Duodenal mucosa (tissue), 2 donors: ENCODE results near the gene CCDC85C.

Source experiments
- H3K27ac ChIP-seq: one replicate; pipeline ENCODE4 v1.7.0; 2013; ENCODE audit warnings: low read depth, low read length
- H3K27me3 ChIP-seq, 2 donors: one replicate each; pipeline ENCODE4 v1.7.0; 2013; ENCODE audit warnings: low read length in 2 of 2, control low read depth in 1 of 2; ENCODE audit not compliant: insufficient read depth in 2 of 2, control insufficient read depth in 1 of 2
- H3K36me3 ChIP-seq, 2 donors: one replicate each; pipeline ENCODE4 v1.7.0; 2013; ENCODE audit warnings: low read length in 2 of 2, control low read depth in 1 of 2; ENCODE audit not compliant: insufficient read depth in 2 of 2, control insufficient read depth in 1 of 2
- H3K4me1 ChIP-seq, 2 donors: one replicate each; pipeline ENCODE4 v1.7.0; 2013; ENCODE audit warnings: low read length in 2 of 2, control low read depth in 1 of 2; ENCODE audit not compliant: insufficient read depth in 2 of 2, control insufficient read depth in 1 of 2
- H3K4me3 ChIP-seq, 2 donors: one replicate each; pipeline ENCODE4 v1.7.0; 2013; ENCODE audit warnings: low read length in 2 of 2, low read depth in 1 of 2
- H3K9ac ChIP-seq, 2 donors: one replicate each; pipeline ENCODE4 v1.7.0; 2013; ENCODE audit warnings: low read length in 2 of 2, low read depth in 1 of 2
- H3K9me3 ChIP-seq, 2 donors: one replicate each; pipeline ENCODE4 v1.7.0; 2013; ENCODE audit warnings: low read length in 2 of 2, control low read depth in 1 of 2; ENCODE audit not compliant: control insufficient read depth in 1 of 2

CCDC85C gene

DNA sequence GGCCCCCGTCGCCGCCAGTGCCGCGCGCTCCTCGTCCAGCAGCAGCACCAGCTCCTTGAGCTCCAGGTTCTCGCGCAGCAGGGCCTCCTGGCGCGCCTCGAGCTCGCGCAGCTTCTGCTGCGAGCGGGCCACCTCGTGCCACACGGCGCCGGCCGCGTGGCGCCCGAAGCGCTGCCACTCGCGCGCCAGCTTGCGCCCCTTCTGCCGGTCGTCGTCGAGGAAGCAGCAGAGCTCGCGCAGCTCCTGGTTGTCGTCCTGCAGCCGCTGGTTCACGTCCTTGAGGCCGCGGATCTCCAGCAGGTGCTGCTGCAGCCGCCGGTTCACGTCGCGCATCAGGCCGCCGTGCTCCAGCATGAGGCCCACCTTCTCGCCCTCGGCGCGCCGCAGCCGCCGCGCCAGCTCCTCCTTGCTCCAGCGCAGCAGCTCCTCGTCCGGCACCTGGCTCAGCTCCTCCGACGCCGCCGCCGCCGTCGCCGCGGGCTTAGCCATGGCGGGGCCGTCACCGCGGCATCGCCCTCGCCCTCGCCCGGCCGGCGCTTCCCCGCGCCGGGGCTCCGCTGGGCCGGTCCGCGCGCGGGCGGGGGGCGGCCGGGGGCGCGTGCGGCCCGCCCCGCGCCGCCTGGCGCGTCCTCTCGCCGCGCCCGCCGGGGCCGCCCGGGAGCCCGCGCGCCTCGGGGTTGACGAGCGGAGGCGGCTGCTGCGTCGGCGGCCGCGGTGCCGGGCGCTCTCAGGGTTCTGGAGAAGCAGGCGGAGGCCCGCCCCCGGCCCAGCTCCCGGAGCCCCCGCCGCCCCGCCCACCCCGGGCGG is at the start of gene CCDC85C:
Gene CCDC85C, minus strand, starts transcription at position 737 of the 807 bp plus-strand sequence. Its CDS starts 248 bp downstream, at position 489.
- peak within 1 kb of the TSS; percentile 81 for H3K27ac ChIP-seq
- peak within 1 kb of the TSS; percentile 75 to 79 for H3K9ac ChIP-seq
- H3K4me1 ChIP-seq, result peaks cover 50 to 52% of the 10 kb centered on the region in 2 donors
- H3K4me3 ChIP-seq, result peak within 1 kb of the TSS; percentile 80 to 82
- no peaks in the 10 kb centered on the region for H3K9me3 ChIP-seq
- no peaks in the 10 kb centered on the region for H3K27me3 ChIP-seq
- no peaks in the 10 kb centered on the region for H3K36me3 ChIP-seq

DNA sequence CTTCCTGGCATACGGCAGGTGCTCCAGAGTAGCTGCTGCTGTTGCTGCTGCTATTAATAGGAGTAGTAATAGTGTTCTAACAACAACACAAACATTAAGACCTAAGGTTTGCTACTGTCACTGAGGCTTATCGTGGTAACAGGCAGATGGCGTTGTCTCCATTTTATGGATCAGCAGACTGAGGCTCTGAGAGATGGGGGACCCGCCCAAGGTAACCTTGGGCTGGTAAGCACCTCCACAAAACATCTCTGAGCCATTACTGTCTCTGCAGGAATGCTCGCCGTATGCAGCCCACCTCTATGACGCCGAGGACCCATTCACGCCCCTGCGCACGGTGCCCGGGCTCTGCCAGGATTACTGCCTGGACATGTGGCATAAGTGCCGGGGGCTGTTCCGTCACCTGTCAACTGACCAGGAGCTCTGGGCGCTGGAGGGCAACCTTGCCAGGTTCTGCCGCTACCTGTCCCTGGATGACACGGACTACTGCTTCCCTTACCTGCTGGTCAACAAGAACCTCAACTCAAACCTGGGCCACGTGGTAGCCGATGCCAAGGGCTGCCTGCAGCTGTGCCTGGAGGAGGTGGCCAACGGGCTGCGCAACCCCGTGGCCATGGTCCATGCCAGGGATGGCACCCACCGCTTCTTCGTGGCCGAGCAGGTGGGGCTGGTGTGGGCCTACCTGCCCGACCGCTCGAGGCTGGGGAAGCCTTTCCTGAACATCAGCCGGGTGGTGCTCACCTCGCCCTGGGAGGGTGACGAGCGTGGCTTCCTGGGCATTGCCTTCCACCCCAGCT is 48.1 kb upstream of the CCDC85C start:
- no peak overlapping the region for H3K9ac ChIP-seq
- H3K27me3 ChIP-seq, result peaks cover 3 to 4% of the 10 kb centered on the region in 2 donors
- no peak overlapping the region for H3K27ac ChIP-seq
- H3K4me1 ChIP-seq, result no peaks in the 10 kb centered on the region
- no peaks in the 10 kb centered on the region for H3K9me3 ChIP-seq
- no peak overlapping the region for H3K4me3 ChIP-seq
- no peaks in the 10 kb centered on the region for H3K36me3 ChIP-seq

DNA sequence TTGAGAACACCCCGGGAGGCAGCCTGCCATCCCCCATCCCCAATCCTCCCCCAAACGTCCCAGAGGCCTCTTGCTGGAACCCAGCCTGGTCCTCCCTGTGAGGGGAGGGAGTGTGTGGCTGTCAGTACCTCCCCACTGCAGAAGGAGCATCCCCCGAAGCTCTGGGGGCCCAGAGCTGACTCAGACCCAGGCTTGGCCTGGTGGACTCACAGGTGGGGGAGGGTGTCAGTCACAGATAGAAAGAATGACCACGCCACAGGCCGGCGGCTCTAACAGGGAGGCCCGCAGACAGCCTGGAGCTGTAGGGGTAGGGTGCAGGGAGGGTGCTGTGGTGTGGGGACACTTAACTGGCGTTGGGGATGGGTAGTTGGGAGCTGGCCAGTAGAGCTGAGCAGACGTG is 46.2 kb upstream of the CCDC85C start:
- H3K4me1 ChIP-seq, result peaks cover 0 to 6% of the 10 kb centered on the region in 2 donors
- H3K27me3 ChIP-seq, result peaks cover 4 to 10% of the 10 kb centered on the region in 2 donors
- H3K9ac ChIP-seq, result no peak overlapping the region

DNA sequence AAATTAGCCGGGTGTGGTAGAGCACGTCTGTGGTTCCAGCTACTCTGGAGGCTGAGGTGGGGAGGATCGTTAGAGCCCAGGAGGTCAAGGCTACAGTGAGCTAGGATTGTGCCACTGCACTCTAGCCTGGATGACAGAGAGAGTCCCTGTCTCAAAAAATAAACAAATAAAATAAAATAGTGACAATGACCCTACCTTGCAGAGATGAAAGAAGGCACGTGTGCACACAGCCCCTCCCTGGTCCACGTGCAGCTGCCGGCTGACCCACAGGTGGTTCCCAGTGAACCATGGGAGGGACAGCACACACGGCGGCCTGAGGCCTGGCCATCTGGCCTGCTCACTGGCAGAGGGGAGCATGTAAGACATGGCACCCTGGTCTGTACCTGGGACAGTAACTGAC is 45.6 kb upstream of the CCDC85C start:
- no peaks in the 10 kb centered on the region for H3K9me3 ChIP-seq
- H3K27ac ChIP-seq, result no peak overlapping the region
- H3K9ac ChIP-seq, result no peak overlapping the region
- H3K27me3 ChIP-seq, result peaks cover 6 to 13% of the 10 kb centered on the region in 2 donors
- no peak overlapping the region for H3K4me3 ChIP-seq
- H3K36me3 ChIP-seq, result no peaks in the 10 kb centered on the region
- peaks cover 0 to 6% of the 10 kb centered on the region in 2 donors for H3K4me1 ChIP-seq

More for the DNA sequence above, 46.2 kb upstream of the CCDC85C start:
- Histone ChIP-seq H3K9me3 (no peaks in the 10 kb centered on the region), H3K4me3 (no peak overlapping the region), H3K36me3 (no peaks in the 10 kb centered on the region), H3K27ac (no peak overlapping the region)

DNA sequence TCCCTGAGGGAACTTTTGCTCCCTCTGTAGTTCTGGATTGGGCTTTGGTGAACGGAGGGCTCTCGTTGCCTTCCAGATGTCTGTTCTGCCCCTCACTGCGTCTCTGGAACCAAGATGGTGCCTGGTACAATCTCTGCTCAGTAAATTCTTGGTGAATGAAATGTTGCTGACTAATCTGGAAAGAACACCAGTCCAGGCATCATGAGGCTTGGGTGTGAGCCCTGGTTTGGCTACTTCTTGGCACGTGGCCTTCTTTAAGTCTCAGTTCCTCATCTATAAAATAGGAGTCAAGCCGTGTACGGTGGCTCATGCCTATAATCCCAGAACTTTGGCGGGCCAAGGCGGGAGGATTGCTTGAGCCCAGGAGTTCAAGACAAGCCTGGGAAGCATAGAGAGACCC is 45.2 kb upstream of the CCDC85C start:
- peaks cover 10 to 17% of the 10 kb centered on the region in 2 donors for H3K27me3 ChIP-seq
- H3K27ac ChIP-seq, result no peak overlapping the region
- H3K4me1 ChIP-seq, result peaks cover 0 to 6% of the 10 kb centered on the region in 2 donors
- H3K9ac ChIP-seq, result no peak overlapping the region
- H3K36me3 ChIP-seq, result no peaks in the 10 kb centered on the region
- H3K9me3 ChIP-seq, result no peaks in the 10 kb centered on the region
- no peak overlapping the region for H3K4me3 ChIP-seq

DNA sequence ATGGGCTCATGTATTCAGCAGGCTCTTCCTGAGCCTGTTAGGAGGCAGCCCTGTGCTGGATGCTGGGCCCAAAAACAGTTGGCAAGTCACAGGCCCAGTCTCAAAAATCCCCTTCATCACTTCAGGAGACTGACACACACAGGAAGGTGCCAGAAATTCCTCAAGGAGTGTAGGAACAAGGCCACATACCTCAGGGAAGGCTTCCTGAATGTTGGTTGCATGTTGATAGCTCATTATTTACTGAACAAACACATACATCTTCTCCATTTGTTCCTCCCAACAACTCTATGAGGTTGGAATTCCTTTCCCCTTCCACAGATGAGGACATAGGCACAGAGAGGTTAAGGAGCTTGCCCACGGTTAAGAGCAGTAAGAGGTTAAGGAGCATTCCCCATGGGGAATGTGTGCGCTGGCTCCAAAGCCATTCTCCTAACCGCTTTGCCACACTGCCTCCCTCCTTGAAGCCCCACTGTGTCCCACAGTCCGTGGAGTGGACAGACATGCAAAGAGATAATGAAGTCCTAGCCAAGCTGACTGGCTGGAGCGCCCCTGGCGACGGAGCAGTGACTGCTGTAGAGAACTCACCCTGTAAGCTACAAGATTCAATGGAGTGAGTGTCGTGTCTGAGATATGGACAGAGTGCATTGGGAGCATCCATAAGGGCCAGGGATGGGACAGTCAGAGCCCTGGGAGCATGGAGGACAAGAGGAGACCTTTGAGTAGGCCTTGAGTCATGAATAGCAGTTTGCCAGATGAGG is 44.2 kb upstream of the CCDC85C start:
- no peak overlapping the region for H3K27ac ChIP-seq
- peaks cover 17% of the 10 kb centered on the region in 2 donors for H3K27me3 ChIP-seq
- H3K9ac ChIP-seq, result no peak overlapping the region
- H3K4me1 ChIP-seq, result peaks cover 0 to 6% of the 10 kb centered on the region in 2 donors
- no peaks in the 10 kb centered on the region for H3K9me3 ChIP-seq
- H3K36me3 ChIP-seq, result no peaks in the 10 kb centered on the region
- no peak overlapping the region for H3K4me3 ChIP-seq

DNA sequence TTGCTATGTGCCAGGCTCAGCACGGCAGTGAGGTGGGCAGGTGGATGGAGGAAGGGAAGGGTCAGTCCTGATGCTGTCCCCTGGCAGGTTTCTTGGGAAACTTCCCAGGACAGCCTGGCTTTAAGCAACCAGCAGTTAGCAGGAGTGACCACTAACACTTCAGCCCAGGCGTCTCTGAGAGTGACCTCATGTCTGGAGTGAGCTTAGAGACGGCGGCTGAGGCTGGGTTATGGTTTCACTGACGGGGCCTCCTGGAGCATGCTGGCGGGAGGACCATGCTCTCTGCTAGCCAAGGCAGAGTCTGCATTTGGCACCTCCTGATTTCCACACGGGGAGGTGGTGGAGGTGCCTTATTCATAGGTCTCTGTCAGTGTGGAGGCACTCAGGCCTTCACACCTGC is 43.4 kb upstream of the CCDC85C start:
- H3K27ac ChIP-seq, result no peak overlapping the region
- peaks cover 0 to 6% of the 10 kb centered on the region in 2 donors for H3K4me1 ChIP-seq
- H3K36me3 ChIP-seq, result no peaks in the 10 kb centered on the region
- no peaks in the 10 kb centered on the region for H3K9me3 ChIP-seq
- no peak overlapping the region for H3K9ac ChIP-seq
- no peak overlapping the region for H3K4me3 ChIP-seq
- peaks cover 17% of the 10 kb centered on the region in 2 donors for H3K27me3 ChIP-seq

DNA sequence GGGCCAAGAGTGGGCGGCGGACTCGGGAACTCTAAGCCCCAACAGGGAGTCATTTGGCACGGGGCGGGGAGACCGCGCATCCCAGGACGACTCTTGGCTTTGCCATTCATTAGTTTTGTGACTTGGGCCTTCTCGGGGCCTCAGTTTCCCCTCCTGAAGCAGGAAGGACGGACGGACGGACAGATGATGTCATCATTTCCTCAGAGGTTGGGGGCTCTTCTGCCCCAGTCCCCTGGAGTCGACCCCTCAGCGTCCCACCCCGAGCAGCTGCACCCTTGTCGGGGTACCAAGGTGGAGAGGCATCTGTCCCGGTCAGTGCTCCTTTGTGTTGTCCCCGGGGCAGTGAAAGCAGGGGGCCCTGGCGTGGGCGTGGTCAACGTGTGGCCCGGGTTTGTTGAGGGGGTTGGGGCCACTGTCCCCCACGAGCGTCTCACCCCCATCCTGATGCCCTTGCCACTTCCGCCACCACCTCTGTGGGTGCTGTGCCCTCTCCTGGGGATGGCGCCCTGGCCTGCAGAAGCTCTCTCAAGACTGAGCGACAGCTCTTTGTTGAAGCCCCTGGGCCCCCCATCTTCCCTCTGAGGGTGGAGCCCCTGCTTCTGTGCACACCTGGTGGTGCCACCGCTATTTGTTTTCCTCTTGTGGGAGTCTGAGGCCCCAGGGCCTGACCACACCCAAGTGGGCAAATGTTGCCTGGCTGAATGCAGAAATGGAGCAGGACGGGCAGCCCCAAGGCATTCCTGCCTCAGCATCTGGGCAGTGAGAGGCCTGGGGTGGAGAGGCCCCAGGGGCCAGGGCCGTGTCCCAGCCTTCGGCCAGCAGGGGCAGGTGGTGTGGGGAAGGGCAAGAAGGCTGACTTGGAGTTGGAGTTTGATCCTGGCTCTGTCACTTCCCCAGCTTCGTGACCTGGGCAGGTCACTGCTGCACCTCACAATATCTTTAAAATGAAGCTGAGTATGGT is 41.8 kb upstream of the CCDC85C start:
- no peak overlapping the region for H3K27ac ChIP-seq
- no peak overlapping the region for H3K9ac ChIP-seq
- H3K4me1 ChIP-seq, result peaks cover 0 to 6% of the 10 kb centered on the region in 2 donors
- no peaks in the 10 kb centered on the region for H3K9me3 ChIP-seq
- no peaks in the 10 kb centered on the region for H3K36me3 ChIP-seq
- H3K27me3 ChIP-seq, result peaks cover 17% of the 10 kb centered on the region in 2 donors
- H3K4me3 ChIP-seq, result peak overlapping the region in 1 of 2 donors; percentile 58
